GM12873 (cell line): ENCODE measurements around the gene ODAM.
"Not testable (repeated sequence)": the region's sequence is repeated elsewhere in the genome, so short reads cannot be mapped to it uniquely, and the experiment has no call there.

Source experiments
- TF ChIP-seq, protein P1 (sequence below): IDR thresholded peaks from 2 replicates; pipeline ENCODE4 v1.5.1; 2012; ENCODE audit warnings: low read depth, mild to moderate bottlenecking, moderate library complexity, low read length, control low read depth; ENCODE audit not compliant: insufficient read depth; ENCODE audit errors: missing control alignments

ODAM gene

DNA sequence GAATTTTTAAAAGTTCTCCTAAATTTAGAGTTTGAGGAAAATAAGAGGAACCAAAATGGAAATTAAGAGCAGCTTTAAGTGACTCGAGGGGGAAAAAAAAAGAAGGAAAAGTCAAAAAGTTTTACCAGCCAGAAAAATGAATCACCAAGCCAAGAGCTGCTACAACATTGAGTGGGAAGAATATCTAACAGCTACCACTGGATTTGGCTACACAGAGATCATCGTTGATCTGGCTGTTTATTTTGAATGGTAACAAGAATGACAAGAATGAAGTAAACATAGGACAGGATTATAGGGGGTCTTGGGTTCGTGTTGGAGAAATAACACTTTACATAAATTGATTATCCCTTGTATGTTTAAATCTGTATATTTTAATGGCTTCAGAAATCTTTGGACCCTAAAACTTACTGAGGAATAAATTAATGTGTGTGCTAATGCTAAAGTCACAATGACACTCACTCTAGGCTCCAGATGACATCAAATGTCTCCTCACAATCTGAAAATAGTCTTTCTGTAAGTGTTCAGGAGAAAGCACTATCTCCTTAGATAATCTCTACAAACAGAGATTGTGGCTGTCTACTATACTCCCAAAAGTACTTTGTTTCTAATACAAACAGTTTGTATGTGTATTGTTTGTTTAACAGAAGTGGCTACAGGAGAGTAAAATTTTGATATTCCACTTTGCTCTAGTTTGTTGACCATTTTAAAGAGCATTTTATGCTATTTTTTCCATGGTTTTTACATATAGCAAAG lies 43.8 kb downstream of the ODAM start:
- TF ChIP-seq, protein P1, sequence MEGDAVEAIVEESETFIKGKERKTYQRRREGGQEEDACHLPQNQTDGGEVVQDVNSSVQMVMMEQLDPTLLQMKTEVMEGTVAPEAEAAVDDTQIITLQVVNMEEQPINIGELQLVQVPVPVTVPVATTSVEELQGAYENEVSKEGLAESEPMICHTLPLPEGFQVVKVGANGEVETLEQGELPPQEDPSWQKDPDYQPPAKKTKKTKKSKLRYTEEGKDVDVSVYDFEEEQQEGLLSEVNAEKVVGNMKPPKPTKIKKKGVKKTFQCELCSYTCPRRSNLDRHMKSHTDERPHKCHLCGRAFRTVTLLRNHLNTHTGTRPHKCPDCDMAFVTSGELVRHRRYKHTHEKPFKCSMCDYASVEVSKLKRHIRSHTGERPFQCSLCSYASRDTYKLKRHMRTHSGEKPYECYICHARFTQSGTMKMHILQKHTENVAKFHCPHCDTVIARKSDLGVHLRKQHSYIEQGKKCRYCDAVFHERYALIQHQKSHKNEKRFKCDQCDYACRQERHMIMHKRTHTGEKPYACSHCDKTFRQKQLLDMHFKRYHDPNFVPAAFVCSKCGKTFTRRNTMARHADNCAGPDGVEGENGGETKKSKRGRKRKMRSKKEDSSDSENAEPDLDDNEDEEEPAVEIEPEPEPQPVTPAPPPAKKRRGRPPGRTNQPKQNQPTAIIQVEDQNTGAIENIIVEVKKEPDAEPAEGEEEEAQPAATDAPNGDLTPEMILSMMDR = no peak

GRCh38 chr4:70239884-70240591 lies 44.5 kb downstream of the ODAM start:
- TF ChIP-seq, protein P1 = no peak

DNA sequence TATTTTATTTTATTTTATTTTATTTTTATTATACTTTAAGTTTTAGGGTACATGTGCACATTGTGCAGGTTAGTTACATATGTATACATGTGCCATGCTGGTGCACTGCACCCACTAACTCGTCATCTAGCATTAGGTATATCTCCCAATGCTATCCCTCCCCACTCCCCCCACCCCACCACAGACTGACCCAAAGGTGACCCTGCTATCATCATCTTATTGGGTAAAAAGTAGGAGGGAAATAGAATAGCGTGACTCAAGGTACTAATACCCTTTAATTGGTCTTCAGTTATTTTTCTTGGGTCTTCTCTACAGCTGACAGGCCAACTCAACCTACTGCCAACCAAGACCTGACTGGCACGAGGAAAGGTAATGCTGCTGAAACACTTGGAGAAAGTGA lies 46.8 kb downstream of the ODAM start, which contains the start of gene CSN3:
TSS of gene CSN3 (plus strand) at position 301 of the 400 bp plus-strand sequence. CDS start 2,223 bp downstream, outside the sequence.
- TF ChIP-seq, protein P1 = not testable (repeated sequence)

- TF ChIP-seq, protein P1 = no peak
These were observed 47.6 kb downstream of the ODAM start for GRCh38 chr4:70243091-70243490.

DNA sequence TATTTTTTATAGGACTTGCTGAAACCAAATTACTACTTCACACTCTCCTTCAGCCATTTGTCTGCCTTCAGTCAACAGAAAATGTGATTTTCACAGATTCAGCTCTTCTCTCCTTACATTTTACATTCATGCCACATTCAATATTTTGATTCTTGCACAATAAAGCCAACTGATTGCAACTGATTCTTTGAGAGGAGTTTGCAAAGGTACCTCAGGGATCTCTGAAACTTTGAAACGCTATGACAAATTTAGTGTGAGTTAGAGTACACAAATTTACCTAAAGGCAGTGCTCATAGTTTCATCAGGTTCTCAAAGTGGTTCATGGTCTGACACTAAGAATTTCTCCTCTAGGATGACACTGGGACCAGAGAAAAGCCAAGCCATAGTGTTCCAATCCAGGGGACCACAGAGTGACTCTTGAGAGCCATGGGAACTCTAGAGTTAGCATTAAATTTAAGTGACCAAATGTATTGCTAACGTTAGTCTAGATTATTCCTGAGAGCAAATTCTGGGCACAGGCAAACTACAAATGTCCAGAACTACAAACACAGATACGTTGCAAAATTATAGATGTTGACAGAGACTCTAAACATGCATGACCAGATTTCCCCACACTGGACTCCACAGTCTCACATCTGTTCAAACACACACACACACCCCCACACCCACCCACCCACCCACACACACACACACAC lies 55.9 kb downstream of the ODAM start:
- TF ChIP-seq, protein P1 = no peak

DNA sequence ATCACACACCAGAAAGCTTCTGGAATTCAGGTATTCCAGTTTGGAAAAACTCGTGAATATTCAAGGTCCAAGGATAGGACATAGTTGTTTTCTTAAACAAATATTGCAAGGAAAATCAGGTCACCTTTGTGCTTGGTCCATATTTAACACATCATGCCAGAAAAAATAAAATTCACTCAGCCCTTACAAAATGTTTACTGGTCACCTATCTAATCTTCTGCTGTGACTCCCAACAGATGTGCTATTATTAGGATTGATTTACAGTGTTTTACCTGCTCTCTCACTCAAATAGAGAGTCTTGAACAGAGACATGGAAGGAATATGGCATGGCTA lies 56.4 kb downstream of the ODAM start:
- TF ChIP-seq, protein P1 = no peak
